ENCODE data around the gene PRKCB.

DNA sequence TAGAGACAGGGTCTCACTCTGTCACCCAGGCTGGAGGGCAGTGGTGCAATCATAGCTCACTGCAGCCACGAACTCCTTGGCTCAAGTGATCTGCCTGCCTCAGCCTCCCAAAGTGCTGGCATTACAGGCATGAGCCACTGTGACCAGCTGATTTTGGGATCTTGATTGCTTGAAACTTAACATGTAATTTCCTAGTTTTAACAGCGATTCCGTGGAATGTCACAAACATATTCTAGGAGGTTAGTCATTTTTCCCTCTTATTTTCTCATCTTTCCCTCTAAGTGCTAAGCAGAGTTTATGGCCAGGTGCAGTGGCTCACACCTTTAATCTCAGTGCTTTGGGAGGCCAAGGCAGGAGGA is 297.0 kb downstream of the PRKCB start:
- no peak for TF ChIP-seq POLR2A (IDR thresholded peaks at IDR 0.05; ENCODE audit: low read length)
- no peak for TF ChIP-seq GATA1 (IDR thresholded peaks at IDR 0.05; ENCODE audit: low read depth, low read length)
